GM12892 (cell line): Measurements from ENCODE around the gene SULT1A3.
"Not testable (repeated sequence)": the region's sequence is repeated elsewhere in the genome, so short reads cannot be mapped to it uniquely, and the experiment has no call there.

Experiments
- DNase-seq: peaks from one replicate; pipeline ENCODE4 v3.0.0; 2011; ENCODE audit not compliant: insufficient read length
- FAIRE-seq: peaks from 2 replicates; lab custom pipeline; 2011; peaks lifted over from hg19 to GRCh38; lab: Jason Lieb, UNC
- POLR2A ChIP-seq: IDR thresholded peaks from 2 replicates; pipeline ENCODE4 v1.6.1; 2011; ENCODE audit warnings: low read depth, low read length, control low read depth
- POLR2AphosphoS5 ChIP-seq: IDR thresholded peaks from 2 replicates; pipeline ENCODE4 v1.6.1; 2011; ENCODE audit warnings: low read depth, low read length, control low read depth
- TAF1 ChIP-seq: IDR thresholded peaks from 2 replicates; pipeline ENCODE4 v1.6.1; 2011; ENCODE audit warnings: low read depth, mild to moderate bottlenecking, control low read depth, low read length, borderline replicate concordance

Gene SULT1A3

GRCh38 chr16:30180741-30181140 is 18.3 kb upstream of the SULT1A3 start:
- DNase-seq (no peak), FAIRE-seq (no peak)
- TF ChIP-seq POLR2AphosphoS5 (no peak), POLR2A (no peak), TAF1 (no peak)

GRCh38 chr16:30183233-30184095 is 15.6 kb upstream of the SULT1A3 start, which contains the start of gene CORO1A:
Gene CORO1A (plus strand): TSS chr16:30183602. CDS start chr16:30185210, 1,608 bp downstream.
- peak; percentile 97 for TF ChIP-seq TAF1
- TF ChIP-seq POLR2AphosphoS5 = peak; percentile 74; the same call in 1 of the 2 replicates
- TF ChIP-seq POLR2A = peak; percentile 85

GRCh38 chr16:30184096-30184890 is 14.8 kb upstream of the SULT1A3 start:
- DNase-seq (peak; percentile 70), FAIRE-seq (peak; percentile 92)
- TF ChIP-seq POLR2AphosphoS5 (peak; percentile 63), POLR2A (peak; percentile 73), TAF1 (peak; percentile 65; the same call in 1 of the 2 replicates)

More at GRCh38 chr16:30183233-30184095, 15.6 kb upstream of the SULT1A3 start, which contains the start of gene CORO1A:
- FAIRE-seq (peak; percentile 83), DNase-seq (peak; percentile 69)

- DNase-seq (no peak), FAIRE-seq (peak; percentile 72)
- peak; percentile 82 for TF ChIP-seq POLR2AphosphoS5
- TF ChIP-seq TAF1 = peak; percentile 44; the same call in 1 of the 2 replicates
- TF ChIP-seq POLR2A = peak; percentile 63
Measured at GRCh38 chr16:30184891-30185682, 14.0 kb upstream of the SULT1A3 start.

- TF ChIP-seq POLR2A = peak; percentile 3; the same call in 1 of the 2 replicates
- no peak for TF ChIP-seq POLR2AphosphoS5
- TF ChIP-seq TAF1 = peak; percentile 40; the same call in 1 of the 2 replicates
- DNase-seq (peak; percentile 75), FAIRE-seq (peak; percentile 80)
Measured at GRCh38 chr16:30185683-30186421, 13.2 kb upstream of the SULT1A3 start.

GRCh38 chr16:30186444-30186781 is 12.6 kb upstream of the SULT1A3 start:
- TF ChIP-seq POLR2A (peak; percentile 6; the same call in 1 of the 2 replicates), POLR2AphosphoS5 (no peak)
- FAIRE-seq (no peak), DNase-seq (no peak)

- TF ChIP-seq POLR2AphosphoS5 = peak; percentile 80
- TF ChIP-seq POLR2A = peak; percentile 77
- TF ChIP-seq TAF1 = no peak
- DNase-seq = peak; percentile 50
- FAIRE-seq = no peak
Measured at GRCh38 chr16:30186782-30187555, 12.1 kb upstream of the SULT1A3 start.

- TF ChIP-seq POLR2AphosphoS5 (no peak; the same call in 1 of the 2 replicates), TAF1 (no peak), POLR2A (no peak)
- no peak for DNase-seq
- FAIRE-seq = no peak
Measured at GRCh38 chr16:30187556-30187865, 11.5 kb upstream of the SULT1A3 start.

- FAIRE-seq = no peak
- TF ChIP-seq POLR2AphosphoS5 (peak; percentile 60), TAF1 (no peak)
- no peak for DNase-seq
Measured at GRCh38 chr16:30187971-30188561, 11.0 kb upstream of the SULT1A3 start.

GRCh38 chr16:30191158-30191557 is 7.9 kb upstream of the SULT1A3 start:
- FAIRE-seq, DNase-seq: not testable (repeated sequence)

- FAIRE-seq = not testable (repeated sequence)
Measured at GRCh38 chr16:30193098-30193497, 6.0 kb upstream of the SULT1A3 start.

GRCh38 chr16:30193615-30194014 is 5.4 kb upstream of the SULT1A3 start, which contains the start of the genes BOLA2B and SLX1A:
Gene BOLA2B (minus strand): TSS chr16:30193666. CDS start chr16:30193595, 71 bp downstream.
Gene SLX1A (plus strand): TSS chr16:30193875. CDS start chr16:30194085, 210 bp downstream.
- DNase-seq = not testable (repeated sequence)
- FAIRE-seq = peak; percentile 94

More at GRCh38 chr16:30193098-30193497, 6.0 kb upstream of the SULT1A3 start:
- not testable (repeated sequence) for DNase-seq

- DNase-seq = not testable (repeated sequence)
- FAIRE-seq = peak; percentile 91
Measured at GRCh38 chr16:30194172-30194925, 4.7 kb upstream of the SULT1A3 start.

GRCh38 chr16:30197001-30197400 is 2.1 kb upstream of the SULT1A3 start:
- not testable (repeated sequence) for FAIRE-seq, DNase-seq
